HepG2 (cell line): Measurements from ENCODE around the gene POU2F1. TPM values are rescaled to one million over a fixed set of nuclear protein-coding genes. Genes with fewer than 3 reads are reported as not detected.

Experiments
- ARID2 ChIP-seq: sonication (generic); formaldehyde crosslinking; IDR thresholded peaks from 2 replicates; pipeline ENCODE4 v1.8.1; 2022; ENCODE audit warnings: mild to moderate bottlenecking, missing genetic modification reagents, borderline replicate concordance
- BCL3 ChIP-seq: sonication (generic); formaldehyde crosslinking; IDR thresholded peaks from 2 replicates; pipeline ENCODE4 v1.5.1; 2020; ENCODE audit warnings: mild to moderate bottlenecking, missing genetic modification reagents, moderate library complexity
- HDAC1 ChIP-seq: sonication (generic); formaldehyde crosslinking; IDR thresholded peaks from 2 replicates; pipeline ENCODE4 v1.5.1; 2020; ENCODE audit warnings: mild to moderate bottlenecking, missing genetic modification reagents
- HES4 ChIP-seq: sonication (generic); formaldehyde crosslinking; IDR thresholded peaks from 2 replicates; pipeline ENCODE4 v1.9.0; 2021; ENCODE audit warnings: mild to moderate bottlenecking, missing genetic modification reagents, borderline replicate concordance
- HNF4A ChIP-seq: sonication (generic); formaldehyde crosslinking; IDR thresholded peaks from 2 replicates; pipeline ENCODE4 v1.4.0; 2020; ENCODE audit warnings: missing genetic modification reagents
- PPARG ChIP-seq: conservative IDR thresholded peaks from 2 replicates; pipeline ENCODE4 v1.6.1; 2016; ENCODE audit warnings: missing biosample characterization, missing genetic modification reagents
- RORA ChIP-seq: sonication (generic); formaldehyde crosslinking; IDR thresholded peaks from 2 replicates; pipeline ENCODE4 v1.5.0; 2020; ENCODE audit warnings: mild to moderate bottlenecking, missing genetic modification reagents, moderate library complexity
- TOE1 ChIP-seq: sonication (generic); formaldehyde crosslinking; IDR thresholded peaks from 2 replicates; pipeline ENCODE4 v1.4.0; 2020; ENCODE audit warnings: mild to moderate bottlenecking, missing genetic modification reagents
- ZGPAT ChIP-seq: IDR thresholded peaks from 2 replicates; pipeline ENCODE4 v1.6.1; 2016; ENCODE audit warnings: mild to moderate bottlenecking
- ZNF512 ChIP-seq: sonication (generic); formaldehyde crosslinking; IDR thresholded peaks from 2 replicates; pipeline ENCODE4 v1.4.0; 2020; ENCODE audit warnings: mild to moderate bottlenecking, missing genetic modification reagents
- polyA plus RNA-seq, 8 experiments: library from polyadenylated mRNA; depleted of rRNA in 3 of 8; stranded (reverse) in 7 of 8; unstranded in 1 of 8; fragments of >200 nt; fragmentation: Illumina TruSeq in 4 of 8; extraction: Trizol in 4 of 8; gene quantifications; 2 replicates each; pipeline versions ENCODE4 v1.2.1 to v1.2.3, GENCODE V29; 2011 to 2016; ENCODE audit warnings: low read depth in 4 of 8, missing spikeins in 1 of 8, mixed read lengths in 1 of 8; ENCODE audit not compliant: insufficient read depth in 1 of 8
- total RNA-seq, 5 experiments: library from RNA; depleted of rRNA; stranded (reverse); fragments of >200 nt; fragmentation: Illumina TruSeq; extraction: Trizol; gene quantifications; 2 replicates each; pipeline ENCODE4 v1.2.3, GENCODE V29; 2016; ENCODE audit warnings: low read depth in 1 of 5
- TF ChIP-seq, protein P1 (sequence below): IDR thresholded peaks from 2 replicates; pipeline ENCODE4 v1.6.1; 2016; ENCODE audit warnings: control low read depth

Gene POU2F1
- total and polyA plus RNA-seq, 2 of the 13 experiments (the other 11 are each of a cell fraction or from before 2014, with no cell fraction given), result 10.2 to 13.0 TPM

GRCh38 chr1:167432780-167433179 is 212.1 kb downstream of the POU2F1 start (continued):
- TF ChIP-seq HDAC1 (CRISPR knock-in tag) (no peak), ZGPAT (no peak), TOE1 (CRISPR knock-in tag) (no peak), ZNF512 (CRISPR knock-in tag) (no peak), HNF4A (CRISPR knock-in tag) (no peak), PPARG (no peak), RORA (CRISPR knock-in tag) (no peak), ARID2 (no peak), HES4 (CRISPR knock-in tag) (no peak), BCL3 (CRISPR knock-in tag) (no peak)
- TF ChIP-seq, protein P1, sequence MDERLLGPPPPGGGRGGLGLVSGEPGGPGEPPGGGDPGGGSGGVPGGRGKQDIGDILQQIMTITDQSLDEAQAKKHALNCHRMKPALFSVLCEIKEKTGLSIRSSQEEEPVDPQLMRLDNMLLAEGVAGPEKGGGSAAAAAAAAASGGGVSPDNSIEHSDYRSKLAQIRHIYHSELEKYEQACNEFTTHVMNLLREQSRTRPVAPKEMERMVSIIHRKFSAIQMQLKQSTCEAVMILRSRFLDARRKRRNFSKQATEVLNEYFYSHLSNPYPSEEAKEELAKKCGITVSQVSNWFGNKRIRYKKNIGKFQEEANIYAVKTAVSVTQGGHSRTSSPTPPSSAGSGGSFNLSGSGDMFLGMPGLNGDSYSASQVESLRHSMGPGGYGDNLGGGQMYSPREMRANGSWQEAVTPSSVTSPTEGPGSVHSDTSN (CRISPR knock-in tag), result no peak
